ENCODE measurements around the gene REXO1.
A peak's percentile ranks its signal among the peaks of the same experiment; 100 is the strongest.

The REXO1 gene

GRCh38 chr19:1849886-1850398 is 1.7 kb upstream of the REXO1 start:
- Histone ChIP-seq H3K4me1 (ENCODE audit: control insufficient read depth, insufficient read depth, low read length) (no peaks in the 10 kb centered on the region), H3K9me3 (ENCODE audit: control insufficient read depth, insufficient read depth, low read length) (no peaks in the 10 kb centered on the region), H3K4me3 (ENCODE audit: low read depth, low read length) (no peak overlapping the region), H3K9ac (ENCODE audit: low read depth, low read length) (no peak overlapping the region), H3K27me3 (ENCODE audit: control insufficient read depth, insufficient read depth, low read length) (no peaks in the 10 kb centered on the region), H3K36me3 (ENCODE audit: control insufficient read depth, insufficient read depth, low read length) (peaks cover 3% of the 10 kb centered on the region)

- H3K36me3 ChIP-seq (ENCODE audit: control insufficient read depth, insufficient read depth, low read length), result peaks cover 1% of the 10 kb centered on the region
- peak overlapping the region; percentile 91 for H3K4me3 ChIP-seq (ENCODE audit: low read depth, low read length)
- no peaks in the 10 kb centered on the region for H3K4me1 ChIP-seq (ENCODE audit: control insufficient read depth, insufficient read depth, low read length)
- no peaks in the 10 kb centered on the region for H3K27me3 ChIP-seq (ENCODE audit: control insufficient read depth, insufficient read depth, low read length)
- no peak overlapping the region for H3K9ac ChIP-seq (ENCODE audit: low read depth, low read length)
- H3K9me3 ChIP-seq (ENCODE audit: control insufficient read depth, insufficient read depth, low read length), result no peaks in the 10 kb centered on the region
These were observed 820 bp upstream of the REXO1 start for GRCh38 chr19:1849132-1849474.

GRCh38 chr19:1847684-1848398 is 442 bp downstream of the REXO1 start:
- Histone ChIP-seq H3K9ac (ENCODE audit: low read depth, low read length) (peak overlapping the region; percentile 98), H3K4me3 (ENCODE audit: low read depth, low read length) (peak overlapping the region; percentile 91), H3K9me3 (ENCODE audit: control insufficient read depth, insufficient read depth, low read length) (no peaks in the 10 kb centered on the region), H3K36me3 (ENCODE audit: control insufficient read depth, insufficient read depth, low read length) (no peaks in the 10 kb centered on the region), H3K27me3 (ENCODE audit: control insufficient read depth, insufficient read depth, low read length) (no peaks in the 10 kb centered on the region), H3K4me1 (ENCODE audit: control insufficient read depth, insufficient read depth, low read length) (no peaks in the 10 kb centered on the region)

- H3K9me3 ChIP-seq (ENCODE audit: control insufficient read depth, insufficient read depth, low read length), result no peaks in the 10 kb centered on the region
- no peaks in the 10 kb centered on the region for H3K36me3 ChIP-seq (ENCODE audit: control insufficient read depth, insufficient read depth, low read length)
- peak overlapping the region; percentile 98 for H3K9ac ChIP-seq (ENCODE audit: low read depth, low read length)
- H3K4me1 ChIP-seq (ENCODE audit: control insufficient read depth, insufficient read depth, low read length), result no peaks in the 10 kb centered on the region
- H3K4me3 ChIP-seq (ENCODE audit: low read depth, low read length), result peak overlapping the region; percentile 91
- no peaks in the 10 kb centered on the region for H3K27me3 ChIP-seq (ENCODE audit: control insufficient read depth, insufficient read depth, low read length)
These were observed 967 bp downstream of the REXO1 start for GRCh38 chr19:1847348-1847683.

GRCh38 chr19:1846517-1847204 is 1.6 kb downstream of the REXO1 start:
- Histone ChIP-seq H3K4me1 (ENCODE audit: control insufficient read depth, insufficient read depth, low read length) (no peaks in the 10 kb centered on the region), H3K9me3 (ENCODE audit: control insufficient read depth, insufficient read depth, low read length) (no peaks in the 10 kb centered on the region), H3K27me3 (ENCODE audit: control insufficient read depth, insufficient read depth, low read length) (no peaks in the 10 kb centered on the region), H3K9ac (ENCODE audit: low read depth, low read length) (peak overlapping the region; percentile 98), H3K4me3 (ENCODE audit: low read depth, low read length) (peak overlapping the region; percentile 91), H3K36me3 (ENCODE audit: control insufficient read depth, insufficient read depth, low read length) (no peaks in the 10 kb centered on the region)

GRCh38 chr19:1845642-1846041 is 2.6 kb downstream of the REXO1 start:
- Histone ChIP-seq H3K4me3 (ENCODE audit: low read depth, low read length) (no peak overlapping the region), H3K36me3 (ENCODE audit: control insufficient read depth, insufficient read depth, low read length) (no peaks in the 10 kb centered on the region), H3K9ac (ENCODE audit: low read depth, low read length) (no peak overlapping the region), H3K27me3 (ENCODE audit: control insufficient read depth, insufficient read depth, low read length) (no peaks in the 10 kb centered on the region), H3K9me3 (ENCODE audit: control insufficient read depth, insufficient read depth, low read length) (no peaks in the 10 kb centered on the region), H3K4me1 (ENCODE audit: control insufficient read depth, insufficient read depth, low read length) (no peaks in the 10 kb centered on the region)

GRCh38 chr19:1845125-1845515 is 3.2 kb downstream of the REXO1 start:
- Histone ChIP-seq H3K9ac (ENCODE audit: low read depth, low read length) (no peak overlapping the region), H3K4me3 (ENCODE audit: low read depth, low read length) (no peak overlapping the region), H3K4me1 (ENCODE audit: control insufficient read depth, insufficient read depth, low read length) (no peaks in the 10 kb centered on the region), H3K36me3 (ENCODE audit: control insufficient read depth, insufficient read depth, low read length) (no peaks in the 10 kb centered on the region), H3K9me3 (ENCODE audit: control insufficient read depth, insufficient read depth, low read length) (no peaks in the 10 kb centered on the region), H3K27me3 (ENCODE audit: control insufficient read depth, insufficient read depth, low read length) (no peaks in the 10 kb centered on the region)

- peaks cover 3% of the 10 kb centered on the region for H3K36me3 ChIP-seq (ENCODE audit: control insufficient read depth, insufficient read depth, low read length)
- H3K9ac ChIP-seq (ENCODE audit: low read depth, low read length), result no peak overlapping the region
- H3K4me3 ChIP-seq (ENCODE audit: low read depth, low read length), result no peak overlapping the region
- H3K27me3 ChIP-seq (ENCODE audit: control insufficient read depth, insufficient read depth, low read length), result no peaks in the 10 kb centered on the region
- H3K9me3 ChIP-seq (ENCODE audit: control insufficient read depth, insufficient read depth, low read length), result no peaks in the 10 kb centered on the region
- no peaks in the 10 kb centered on the region for H3K4me1 ChIP-seq (ENCODE audit: control insufficient read depth, insufficient read depth, low read length)
These were observed 3.7 kb downstream of the REXO1 start for GRCh38 chr19:1844513-1845124.

GRCh38 chr19:1843646-1844394 is 4.5 kb downstream of the REXO1 start:
- H3K4me1 ChIP-seq (ENCODE audit: control insufficient read depth, insufficient read depth, low read length), result no peaks in the 10 kb centered on the region
- no peak overlapping the region for H3K4me3 ChIP-seq (ENCODE audit: low read depth, low read length)
- H3K36me3 ChIP-seq (ENCODE audit: control insufficient read depth, insufficient read depth, low read length), result peaks cover 4% of the 10 kb centered on the region
- H3K9ac ChIP-seq (ENCODE audit: low read depth, low read length), result no peak overlapping the region
- H3K9me3 ChIP-seq (ENCODE audit: control insufficient read depth, insufficient read depth, low read length), result no peaks in the 10 kb centered on the region
- no peaks in the 10 kb centered on the region for H3K27me3 ChIP-seq (ENCODE audit: control insufficient read depth, insufficient read depth, low read length)

- Histone ChIP-seq H3K4me1 (ENCODE audit: control insufficient read depth, insufficient read depth, low read length) (no peaks in the 10 kb centered on the region), H3K9ac (ENCODE audit: low read depth, low read length) (no peak overlapping the region), H3K27me3 (ENCODE audit: control insufficient read depth, insufficient read depth, low read length) (no peaks in the 10 kb centered on the region), H3K9me3 (ENCODE audit: control insufficient read depth, insufficient read depth, low read length) (no peaks in the 10 kb centered on the region), H3K4me3 (ENCODE audit: low read depth, low read length) (no peak overlapping the region), H3K36me3 (ENCODE audit: control insufficient read depth, insufficient read depth, low read length) (peaks cover 6% of the 10 kb centered on the region)
These were observed 5.2 kb downstream of the REXO1 start for GRCh38 chr19:1843116-1843515.

- Histone ChIP-seq H3K4me3 (ENCODE audit: low read depth, low read length) (no peak overlapping the region), H3K9me3 (ENCODE audit: control insufficient read depth, insufficient read depth, low read length) (no peaks in the 10 kb centered on the region), H3K9ac (ENCODE audit: low read depth, low read length) (no peak overlapping the region), H3K4me1 (ENCODE audit: control insufficient read depth, insufficient read depth, low read length) (no peaks in the 10 kb centered on the region), H3K27me3 (ENCODE audit: control insufficient read depth, insufficient read depth, low read length) (no peaks in the 10 kb centered on the region), H3K36me3 (ENCODE audit: control insufficient read depth, insufficient read depth, low read length) (peaks cover 6% of the 10 kb centered on the region)
These were observed 6.9 kb downstream of the REXO1 start for GRCh38 chr19:1841209-1841924.
